CD4-positive, alpha-beta memory T cell (primary cell): Measurements from ENCODE around the gene CELA3B. TPM values are rescaled to one million over a fixed set of nuclear protein-coding genes. Genes with fewer than 3 reads are reported as not detected.
"Not testable (repeated sequence)": the region's sequence is repeated elsewhere in the genome, so short reads cannot be mapped to it uniquely, and the experiment has no call there.

ENCODE experiments used
- CTCF ChIA-PET: fragments of 350-600 bp; sonication (Branson Sonifier 250); formaldehyde crosslinking; loops from one replicate; lab custom pipeline; 2021; ENCODE audit warnings: inconsistent platforms; ENCODE audit not compliant: partially characterized antibody; lab: Charles Lee
- POLR2A ChIA-PET: fragments of 350-600 bp; sonication (Branson Sonifier 250); formaldehyde crosslinking; loops from one replicate; lab custom pipeline; 2021; ENCODE audit not compliant: partially characterized antibody; lab: Charles Lee
- DNase-seq, 5 donors: peaks; one replicate each; pipeline versions ENCODE4 v3.0.0 to v3.0.0-alpha.2; 2020 to 2022; ENCODE audit warnings: mixed read lengths in 1 of 5
- H3K27ac ChIP-seq: one replicate; pipeline ENCODE4 v1.7.0; 2013; ENCODE audit warnings: low read depth, low read length
- H3K27me3 ChIP-seq: 2 replicates; pipeline ENCODE4 v1.7.0; 2013; ENCODE audit warnings: mild to moderate bottlenecking, low read length, moderate library complexity; ENCODE audit not compliant: insufficient read depth
- H3K36me3 ChIP-seq: 2 replicates; pipeline ENCODE4 v1.7.0; 2013; ENCODE audit warnings: mild to moderate bottlenecking, low read length, moderate library complexity; ENCODE audit not compliant: insufficient read depth
- H3K4me1 ChIP-seq: 2 replicates; pipeline ENCODE4 v1.7.0; 2013; ENCODE audit warnings: mild to moderate bottlenecking, low read length, moderate library complexity; ENCODE audit not compliant: insufficient read depth
- H3K4me3 ChIP-seq, 2 donors: one replicate each; pipeline ENCODE4 v1.7.0; 2013; ENCODE audit warnings: low read length in 2 of 2, mild to moderate bottlenecking in 1 of 2
- H3K9me3 ChIP-seq, 2 donors: one replicate each; pipeline ENCODE4 v1.7.0; 2013; ENCODE audit warnings: low read length in 2 of 2, control low read depth in 1 of 2; ENCODE audit not compliant: control insufficient read depth in 1 of 2
- H3K27ac Mint-ChIP-seq, 7 donors: one replicate each; pipeline ENCODE4 v1.8.0; 2020 to 2021; ENCODE audit warnings: mixed read lengths in 7 of 7, mild to moderate bottlenecking in 6 of 7, inconsistent platforms in 3 of 7, moderate library complexity in 3 of 7
- H3K27me3 Mint-ChIP-seq, 2 donors: one replicate each; pipeline ENCODE4 v1.8.0; 2020 to 2021; ENCODE audit warnings: mixed read lengths in 2 of 2
- H3K36me3 Mint-ChIP-seq, 2 donors: one replicate each; pipeline ENCODE4 v1.8.0; 2020 to 2021; ENCODE audit warnings: mixed read lengths in 2 of 2, inconsistent platforms in 1 of 2, mild to moderate bottlenecking in 1 of 2
- H3K4me1 Mint-ChIP-seq, 4 donors: one replicate each; pipeline ENCODE4 v1.8.0; 2020 to 2021; ENCODE audit warnings: mixed read lengths in 4 of 4, mild to moderate bottlenecking in 1 of 4
- H3K4me3 Mint-ChIP-seq, 8 donors: one replicate each; pipeline ENCODE4 v1.8.0; 2020 to 2021; ENCODE audit warnings: mixed read lengths in 8 of 8, mild to moderate bottlenecking in 7 of 8, moderate library complexity in 6 of 8, inconsistent platforms in 3 of 8
- H3K9me3 Mint-ChIP-seq, 8 donors: one replicate each; pipeline ENCODE4 v1.8.0; 2020 to 2021; ENCODE audit warnings: mixed read lengths in 8 of 8, mild to moderate bottlenecking in 5 of 8, inconsistent platforms in 3 of 8, moderate library complexity in 1 of 8
- intact Hi-C: fragments of 100-400 bp; cut with micrococcal nuclease; formaldehyde crosslinking; loops from one replicate; pipeline ENCODE4 v1.15.1; 2023
- polyA plus RNA-seq, 2 donors: library from polyadenylated mRNA; unstranded; fragments of 300-500 nt; fragmentation: Illumina TruSeq; gene quantifications; one replicate each; pipeline ENCODE4 v1.2.3, GENCODE V29; 2021
- total RNA-seq, 2 experiments: library from RNA; stranded (reverse); gene quantifications; one replicate each; pipeline ENCODE4 v1.2.3, GENCODE V29; 2021

CELA3B gene
- total and polyA plus RNA-seq, 4 experiments from 2014 or later = not detected

DNA sequence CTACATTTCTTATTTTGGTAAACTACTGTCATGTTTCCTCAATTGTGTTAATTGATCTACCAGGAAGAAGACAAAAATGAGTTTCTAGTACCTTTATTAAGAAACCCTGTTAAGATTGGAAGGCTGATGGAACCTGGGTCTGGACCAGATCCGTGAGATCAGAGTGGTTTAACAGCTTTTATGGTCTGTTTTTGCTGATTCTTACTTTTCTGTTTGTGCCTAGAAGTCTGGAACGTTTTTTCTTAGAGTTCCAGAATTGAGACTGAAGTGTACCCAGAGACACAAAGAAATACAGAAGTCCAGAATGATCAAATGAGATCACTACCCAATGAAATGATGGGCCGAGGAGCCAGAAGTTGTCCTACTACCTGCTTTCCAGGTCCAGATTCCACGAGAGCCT is 53.2 kb downstream of the CELA3B start:
- Mint-ChIP-seq H3K4me3 (peak overlapping the region in 3 of 8 donors; percentile 4 to 20 (median 8)), H3K36me3 (peaks cover 4 to 11% of the 10 kb centered on the region in 2 donors), H3K27ac (peak overlapping the region; percentile 26 to 80 (median 63)), H3K9me3 (no peaks in the 10 kb centered on the region), H3K4me1 (peaks cover 30 to 66% (median 40%) of the 10 kb centered on the region in 4 donors), H3K27me3 (no peaks in the 10 kb centered on the region)
- ChIA-PET POLR2A (interaction anchor here (1.3 to 23.8 kb wide), 3 partner anchors 8 to 75 kb away, joined by 3 to 874 read pairs (median 339); partner anchors contain the start of gene CDC42), CTCF (interaction anchor here (0.6 to 12.4 kb wide), 3 partner anchors 9 to 10 kb away, joined by 3 to 113 read pairs (median 5); no protein-coding TSS in a partner anchor)
- H3K4me1 ChIP-seq = peaks cover 36% of the 10 kb centered on the region
- no peak for DNase-seq
- H3K9me3 ChIP-seq = no peaks in the 10 kb centered on the region
- H3K36me3 ChIP-seq = no peaks in the 10 kb centered on the region
- H3K27me3 ChIP-seq = no peaks in the 10 kb centered on the region
- no peak overlapping the region for H3K27ac ChIP-seq
- no peak overlapping the region for H3K4me3 ChIP-seq
- intact Hi-C loops = no loop called here

DNA sequence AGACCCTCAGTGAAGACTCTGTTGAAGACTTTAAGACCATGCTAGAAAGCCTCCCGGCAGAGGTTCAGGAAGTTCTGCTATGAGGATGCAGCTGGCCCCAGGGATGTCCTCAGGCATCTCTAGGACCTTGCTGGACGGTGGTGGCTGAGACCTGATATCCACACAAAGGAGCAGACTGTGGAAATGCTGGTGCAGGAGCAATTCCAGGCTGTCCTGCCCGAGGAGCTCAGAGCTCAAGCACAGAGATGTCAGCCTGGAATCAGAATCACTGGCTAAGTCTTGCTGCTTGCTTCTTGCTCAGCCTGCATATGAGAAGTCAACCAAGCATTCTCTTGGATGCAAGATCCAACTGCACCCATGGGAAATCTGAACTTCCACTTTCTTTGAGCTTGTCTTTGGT is 53.7 kb downstream of the CELA3B start:
- Mint-ChIP-seq H3K4me3 (peak overlapping the region in 1 of 8 donors; percentile 35), H3K27me3 (no peaks in the 10 kb centered on the region)

DNA sequence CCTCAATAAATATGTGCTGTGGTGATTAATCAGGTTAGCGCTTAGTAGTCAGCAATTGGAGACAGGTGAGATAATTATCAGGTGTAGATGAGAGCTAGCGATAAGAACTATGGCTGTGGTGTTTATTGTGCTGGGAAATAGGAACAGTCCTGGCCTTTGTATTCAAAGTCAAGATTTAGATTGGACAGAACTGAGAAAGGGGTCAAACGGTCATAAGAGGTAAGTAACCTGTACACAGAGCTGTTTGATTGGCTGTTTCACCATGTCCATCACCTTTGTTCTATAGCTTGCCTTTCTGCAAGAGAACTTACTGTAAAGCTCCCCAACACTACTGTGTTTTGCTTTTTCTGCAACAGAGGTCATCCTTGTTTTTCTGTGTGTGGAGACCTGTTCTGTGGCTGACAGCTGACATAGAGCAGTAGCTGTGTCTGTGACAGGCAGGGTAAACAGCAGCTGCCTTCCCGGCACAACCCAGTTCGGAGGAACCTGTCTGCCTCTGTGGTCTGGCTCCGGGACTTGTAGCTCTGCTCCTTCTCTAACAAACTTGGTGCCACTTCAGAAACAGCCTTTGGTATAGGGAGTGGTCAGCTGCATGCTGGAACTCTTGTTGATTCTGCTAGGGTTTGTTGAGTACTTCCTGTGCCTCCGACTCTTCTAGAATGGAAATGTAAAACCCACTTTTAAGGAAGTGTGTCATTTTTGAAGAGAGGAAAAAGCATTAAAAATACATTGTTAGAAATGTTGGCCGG is 54.6 kb downstream of the CELA3B start:
- H3K4me1 ChIP-seq = peaks cover 33% of the 10 kb centered on the region
- H3K27ac ChIP-seq = peak overlapping the region; percentile 20
- peak in 1 of 5 donors; percentile 53 for DNase-seq
- Mint-ChIP-seq H3K4me3 (peak overlapping the region in 7 of 8 donors; percentile 43 to 77 (median 70)), H3K27me3 (no peaks in the 10 kb centered on the region), H3K36me3 (peaks cover 1 to 4% of the 10 kb centered on the region in 2 donors), H3K27ac (peak overlapping the region; percentile 32 to 91 (median 82)), H3K9me3 (no peaks in the 10 kb centered on the region), H3K4me1 (peaks cover 26 to 62% (median 32%) of the 10 kb centered on the region in 4 donors)
- H3K9me3 ChIP-seq = no peaks in the 10 kb centered on the region
- H3K4me3 ChIP-seq = no peak overlapping the region
- CTCF ChIA-PET = interaction anchor here (1.0 to 1.5 kb wide), 6 partner anchors 9 to 67 kb away, joined by 3 to 7 read pairs (median 4); no protein-coding TSS in a partner anchor
- no peaks in the 10 kb centered on the region for H3K36me3 ChIP-seq
- intact Hi-C loops = no loop called here
- H3K27me3 ChIP-seq = no peaks in the 10 kb centered on the region
- POLR2A ChIA-PET = interaction anchor here (1.4 to 23.8 kb wide), 3 partner anchors 6 to 42 kb away, joined by 5 to 874 read pairs (median 339); partner anchors contain the start of gene CDC42

More for the DNA sequence above, 53.7 kb downstream of the CELA3B start:
- H3K27ac ChIP-seq = no peak overlapping the region
- H3K4me3 ChIP-seq = no peak overlapping the region
- peaks cover 36% of the 10 kb centered on the region for H3K4me1 ChIP-seq
- intact Hi-C loops = no loop called here
- Mint-ChIP-seq H3K4me1 (peaks cover 30 to 70% (median 39%) of the 10 kb centered on the region in 4 donors), H3K27ac (peak overlapping the region in 5 of 7 donors; percentile 26 to 86 (median 79)), H3K36me3 (peaks cover 4 to 7% of the 10 kb centered on the region in 2 donors), H3K9me3 (no peaks in the 10 kb centered on the region)
- ChIA-PET CTCF (interaction anchor here (0.6 to 1.5 kb wide), 5 partner anchors 8 to 68 kb away, joined by 3 to 7 read pairs (median 5); no protein-coding TSS in a partner anchor), POLR2A (interaction anchor here (1.3 to 23.8 kb wide), 3 partner anchors 7 to 74 kb away, joined by 3 to 874 read pairs (median 339); partner anchors contain the start of gene CDC42)
- DNase-seq = no peak
- H3K9me3 ChIP-seq = no peaks in the 10 kb centered on the region
- no peaks in the 10 kb centered on the region for H3K27me3 ChIP-seq
- H3K36me3 ChIP-seq = no peaks in the 10 kb centered on the region

DNA sequence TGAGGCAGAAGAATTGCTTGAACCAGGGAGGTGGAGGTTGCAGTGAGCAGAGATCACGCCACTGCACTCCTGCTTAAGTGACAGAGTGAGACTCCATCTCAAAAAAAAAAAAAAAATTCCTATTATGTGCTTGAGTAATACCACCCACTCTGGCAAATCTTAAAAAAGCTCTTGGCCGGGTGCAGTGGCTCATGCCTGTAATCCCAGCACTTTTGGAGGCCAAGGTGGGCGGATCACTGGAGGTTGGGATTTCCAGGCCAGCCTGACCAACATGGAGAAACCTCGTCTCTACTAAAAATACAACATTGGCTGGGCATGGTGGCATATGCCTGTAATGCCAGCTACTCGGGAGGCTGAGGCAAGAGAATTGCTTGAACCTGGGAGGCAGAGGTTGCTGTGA is 58.0 kb downstream of the CELA3B start:
- H3K9me3 Mint-ChIP-seq, intact Hi-C loops: not testable (repeated sequence)
- POLR2A ChIA-PET = interaction anchor here (1.0 to 23.8 kb wide), 3 partner anchors 8 to 66 kb away, joined by 4 to 874 read pairs (median 339); partner anchors contain the start of gene CDC42

DNA sequence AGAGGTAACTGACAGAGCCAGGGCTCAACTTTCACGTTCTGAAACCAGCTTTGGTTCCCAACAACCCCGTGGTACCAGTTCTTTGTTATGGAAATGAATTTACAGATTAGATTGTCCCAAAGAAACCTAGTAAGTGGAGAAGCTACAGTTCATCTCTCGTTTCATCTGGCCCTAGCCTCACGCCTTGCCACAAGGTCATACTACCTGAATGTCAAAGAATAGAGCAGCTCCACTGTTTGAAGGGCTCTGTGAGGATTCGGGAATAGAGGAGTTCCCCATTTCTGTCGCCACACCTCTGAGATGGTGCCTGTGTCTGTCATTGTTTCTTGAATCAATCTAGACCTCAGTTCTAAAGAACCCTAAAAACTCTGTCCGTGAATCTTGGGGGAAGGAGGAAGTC is 60.7 kb downstream of the CELA3B start:
- peak overlapping the region in 2 of 8 donors; percentile 18 to 48 for H3K4me3 Mint-ChIP-seq
- intact Hi-C loops = no loop called here

More for the DNA sequence above, 58.0 kb downstream of the CELA3B start:
- CTCF ChIA-PET, H3K9me3 ChIP-seq, H3K36me3 ChIP-seq, DNase-seq, H3K4me3 Mint-ChIP-seq, H3K27ac Mint-ChIP-seq, H3K36me3 Mint-ChIP-seq, H3K27me3 Mint-ChIP-seq, H3K4me3 ChIP-seq, H3K27me3 ChIP-seq, H3K27ac ChIP-seq: not testable (repeated sequence)
- peaks cover 49% of the 10 kb centered on the region for H3K4me1 ChIP-seq
- H3K4me1 Mint-ChIP-seq = peaks cover 30 to 66% (median 40%) of the 10 kb centered on the region in 4 donors

GRCh38 chr1:22038036-22038435 is 61.2 kb downstream of the CELA3B start:
- no peak for DNase-seq
- Histone ChIP-seq H3K27ac (no peak overlapping the region), H3K27me3 (no peaks in the 10 kb centered on the region), H3K4me3 (no peak overlapping the region), H3K4me1 (peaks cover 60% of the 10 kb centered on the region), H3K9me3 (no peaks in the 10 kb centered on the region), H3K36me3 (no peaks in the 10 kb centered on the region)
- intact Hi-C loops = no loop called here
- CTCF ChIA-PET = interaction anchor here (0.7 to 7.1 kb wide), 5 partner anchors 14 to 68 kb away, joined by 3 to 113 read pairs (median 5); partner anchors contain the start of gene CDC42
- H3K27ac Mint-ChIP-seq = peak overlapping the region; percentile 85 to 100 (median 94)
- peaks cover 30 to 68% (median 43%) of the 10 kb centered on the region in 4 donors for H3K4me1 Mint-ChIP-seq
- no peaks in the 10 kb centered on the region for H3K36me3 Mint-ChIP-seq
- POLR2A ChIA-PET = interaction anchor here (0.9 to 23.8 kb wide), 4 partner anchors 11 to 55 kb away, joined by 3 to 874 read pairs (median 174); partner anchors contain the start of gene CDC42
- peak overlapping the region in 3 of 8 donors; percentile 18 to 76 (median 58) for H3K4me3 Mint-ChIP-seq
- H3K9me3 Mint-ChIP-seq = no peaks in the 10 kb centered on the region
- no peaks in the 10 kb centered on the region for H3K27me3 Mint-ChIP-seq

More for the DNA sequence above, 60.7 kb downstream of the CELA3B start:
- ChIA-PET CTCF (interaction anchor here (0.7 to 7.1 kb wide), 3 partner anchors 14 to 102 kb away, joined by 3 to 113 read pairs (median 79); partner anchors contain the start of gene CDC42), POLR2A (interaction anchor here (9.0 to 23.8 kb wide), 2 partner anchors 11 to 17 kb away, joined by 339 to 874 read pairs; partner anchors contain the start of gene CDC42)
- H3K9me3 Mint-ChIP-seq = no peaks in the 10 kb centered on the region
- Histone ChIP-seq H3K36me3 (no peaks in the 10 kb centered on the region), H3K4me1 (peaks cover 54% of the 10 kb centered on the region), H3K4me3 (no peak overlapping the region), H3K27me3 (no peaks in the 10 kb centered on the region), H3K9me3 (no peaks in the 10 kb centered on the region), H3K27ac (no peak overlapping the region)
- H3K27me3 Mint-ChIP-seq = no peaks in the 10 kb centered on the region
- H3K27ac Mint-ChIP-seq = peak overlapping the region; percentile 85 to 98 (median 92)
- peaks cover 25 to 68% (median 40%) of the 10 kb centered on the region in 4 donors for H3K4me1 Mint-ChIP-seq
- no peak for DNase-seq
- no peaks in the 10 kb centered on the region for H3K36me3 Mint-ChIP-seq
